Hematopoietic multipotent progenitor cell treated with erythropoietin and hydrocortisone succinate and interleukin-3 and kit ligand, for 6 days (in vitro differentiated cells): ENCODE measurements around the gene HOXA6.
A peak's percentile ranks its signal among the peaks of the same experiment; 100 is the strongest.

Source experiments
- DNase-seq: peaks from one replicate; pipeline ENCODE4 v3.0.0-alpha.2; 2015

Gene HOXA6

GRCh38 chr7:27137640-27138315 is 9.8 kb downstream of the HOXA6 start:
- DNase-seq = no peak

DNA sequence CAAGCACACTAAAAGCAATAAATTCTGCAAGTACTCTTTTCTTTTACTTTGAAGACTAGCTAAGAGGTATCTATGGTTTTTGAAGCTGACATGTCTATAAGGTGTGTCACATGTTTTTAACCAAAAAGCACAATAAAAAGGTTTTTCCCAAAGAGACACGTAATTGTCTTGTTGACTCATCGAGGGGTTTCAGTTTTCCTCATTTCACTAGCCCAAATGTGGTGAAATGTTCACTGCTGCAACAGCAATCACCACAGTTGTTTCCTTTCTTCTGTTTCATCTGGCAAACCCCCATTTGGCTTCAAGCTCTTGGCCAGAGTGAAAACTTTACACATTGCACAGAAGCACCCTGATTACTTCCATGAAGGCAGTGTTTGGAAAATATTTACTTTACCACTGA is 13.2 kb downstream of the HOXA6 start:
- DNase-seq = no peak

- DNase-seq = no peak
Observed at GRCh38 chr7:27133409-27134231, 14.0 kb downstream of the HOXA6 start.

DNA sequence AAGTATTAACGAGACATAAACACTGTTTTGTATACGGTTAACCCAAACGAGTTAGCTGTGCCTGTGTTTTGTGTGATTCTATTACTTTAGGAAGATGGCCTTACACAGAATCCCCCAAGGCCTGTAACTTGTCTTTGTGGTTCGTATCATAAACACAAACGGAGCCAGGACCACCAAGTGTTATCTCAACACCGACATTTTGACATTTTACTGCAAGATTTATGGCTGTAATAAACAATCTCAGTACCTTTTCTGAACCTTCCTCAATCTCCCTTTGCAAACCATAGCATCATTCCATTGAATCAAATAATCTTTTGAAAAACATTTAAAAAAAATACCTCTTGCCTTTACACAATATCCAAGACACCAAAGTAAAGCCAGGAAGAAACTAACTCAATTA is 14.6 kb downstream of the HOXA6 start:
- no peak for DNase-seq

- no peak for DNase-seq
Observed at GRCh38 chr7:27132214-27132613, 15.4 kb downstream of the HOXA6 start.

GRCh38 chr7:27131390-27131819 is 16.2 kb downstream of the HOXA6 start:
- no peak for DNase-seq

DNA sequence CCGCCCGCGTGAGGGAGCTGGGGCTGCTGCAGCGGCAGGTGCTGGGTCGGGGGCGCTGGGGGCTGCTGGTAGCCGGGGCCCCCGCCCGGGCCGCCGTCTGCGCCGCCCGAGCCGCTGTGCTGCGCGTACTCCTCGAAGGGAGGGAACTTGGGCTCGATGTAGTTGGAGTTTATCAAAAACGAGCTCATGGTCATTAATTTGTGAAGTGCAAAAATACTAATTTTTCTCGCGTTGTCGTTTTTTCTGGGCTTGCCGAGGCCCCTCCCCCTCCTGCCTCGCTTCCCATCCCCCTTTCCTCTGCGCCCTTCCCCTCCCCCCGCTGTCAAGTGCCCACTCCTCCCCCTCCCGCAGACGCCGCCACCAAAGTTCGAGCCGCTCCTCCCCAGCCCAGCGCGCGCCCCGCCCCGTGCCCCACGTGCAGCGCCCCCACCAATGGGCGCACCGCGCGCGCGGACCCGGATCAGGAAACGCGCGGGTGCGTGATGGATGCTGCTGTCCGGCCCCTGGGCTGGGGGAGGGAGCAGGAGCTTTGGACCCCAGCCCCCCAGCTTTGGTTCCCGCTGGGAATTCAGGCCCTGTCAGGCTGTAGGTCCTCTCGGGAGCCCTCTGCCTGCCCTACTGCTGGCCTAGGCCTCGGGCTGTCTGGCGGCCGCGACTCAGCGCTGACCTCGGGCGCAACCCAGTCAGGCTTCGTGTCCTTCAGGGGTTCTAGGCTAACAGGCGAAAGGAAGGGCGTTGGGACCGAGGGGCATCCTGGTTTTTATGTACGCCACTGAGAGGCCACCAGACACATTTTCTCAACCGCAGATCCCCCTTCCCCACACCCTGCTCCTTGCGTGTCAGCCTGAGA is 16.8 kb downstream of the HOXA6 start, which contains the start of gene HOXA4:
Gene HOXA4, minus strand, starts transcription at position 218 of the 850 bp plus-strand sequence. Its CDS starts 24 bp downstream, at position 194.
- DNase-seq = peak; percentile 91

DNA sequence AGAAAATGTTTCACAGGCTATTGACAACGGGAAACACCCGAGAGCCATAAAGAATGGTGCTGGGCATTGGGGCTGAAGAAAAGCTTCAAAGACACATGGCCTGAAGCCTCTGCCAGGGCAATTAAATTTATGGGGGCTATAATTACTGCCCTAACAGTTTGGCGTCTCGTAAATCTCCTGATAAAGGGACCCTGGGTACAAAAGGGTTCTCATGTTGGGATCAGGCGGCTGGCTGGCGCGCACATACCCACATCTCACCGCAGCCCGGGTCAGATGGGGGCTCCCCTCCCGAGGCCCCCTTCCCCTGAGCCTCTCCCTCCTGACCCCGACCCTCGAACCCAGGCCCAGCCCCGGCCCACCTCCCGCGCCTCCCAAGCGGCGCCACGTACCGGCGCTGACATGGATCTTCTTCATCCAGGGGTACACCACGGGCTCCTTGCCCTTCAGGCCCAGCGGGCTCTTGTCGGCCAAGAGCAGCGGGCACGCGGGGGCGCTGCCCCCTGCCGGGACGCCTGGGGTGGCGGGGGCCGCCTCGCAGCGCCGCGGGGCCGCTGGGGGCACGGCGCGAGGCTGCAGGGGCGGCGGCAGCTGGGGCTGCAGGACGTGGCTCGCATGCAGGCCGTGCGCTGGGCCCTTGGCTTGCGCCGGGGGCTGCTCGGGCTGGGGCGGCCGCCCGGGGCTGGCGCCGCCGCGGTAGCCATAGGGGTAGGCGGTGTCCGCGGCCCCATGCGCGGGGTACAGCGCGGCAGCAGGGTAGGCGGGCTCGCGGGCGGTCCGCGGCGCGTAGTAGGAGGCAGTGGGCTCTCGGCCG is 17.6 kb downstream of the HOXA6 start:
- peak; percentile 22 for DNase-seq

- DNase-seq = no peak
Observed at GRCh38 chr7:27128776-27129728, 18.5 kb downstream of the HOXA6 start.

- DNase-seq = no peak
Observed at GRCh38 chr7:27128034-27128433, 19.5 kb downstream of the HOXA6 start.

DNA sequence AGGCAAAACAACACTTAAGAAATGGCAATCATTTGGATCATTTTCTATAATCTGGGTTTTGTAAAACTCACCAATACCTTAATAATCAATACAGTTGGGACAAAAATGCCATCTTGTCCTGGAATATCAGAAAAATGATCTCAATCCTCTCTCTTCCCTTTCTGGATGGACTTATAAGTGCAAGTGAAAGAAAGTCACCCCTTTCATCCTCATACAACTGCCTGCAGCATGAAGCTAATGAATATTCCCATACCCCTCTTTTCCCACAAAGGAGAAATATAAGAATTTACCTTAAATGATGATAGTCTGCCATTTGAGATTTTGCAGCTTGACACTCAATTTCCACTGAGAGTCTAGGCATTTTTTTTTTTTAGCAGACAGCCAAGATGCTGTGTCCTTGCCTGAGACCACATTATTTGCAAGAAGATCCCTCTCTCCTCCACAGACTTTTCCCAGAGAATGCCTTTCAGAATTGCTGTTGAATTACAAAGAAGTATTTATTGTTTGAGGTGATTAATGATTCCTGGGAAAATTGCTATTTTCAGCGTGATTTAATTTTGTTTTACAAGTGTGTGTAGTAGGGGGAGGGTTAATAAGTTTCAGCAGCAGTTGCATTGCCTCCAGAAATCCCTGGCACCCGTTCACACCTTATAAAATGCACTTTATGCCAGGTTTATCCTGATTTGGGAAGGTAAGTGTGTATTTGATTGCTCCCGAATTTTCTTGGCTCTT is 20.8 kb downstream of the HOXA6 start:
- no peak for DNase-seq

- no peak for DNase-seq
Observed at GRCh38 chr7:27125986-27126394, 21.6 kb downstream of the HOXA6 start.

DNA sequence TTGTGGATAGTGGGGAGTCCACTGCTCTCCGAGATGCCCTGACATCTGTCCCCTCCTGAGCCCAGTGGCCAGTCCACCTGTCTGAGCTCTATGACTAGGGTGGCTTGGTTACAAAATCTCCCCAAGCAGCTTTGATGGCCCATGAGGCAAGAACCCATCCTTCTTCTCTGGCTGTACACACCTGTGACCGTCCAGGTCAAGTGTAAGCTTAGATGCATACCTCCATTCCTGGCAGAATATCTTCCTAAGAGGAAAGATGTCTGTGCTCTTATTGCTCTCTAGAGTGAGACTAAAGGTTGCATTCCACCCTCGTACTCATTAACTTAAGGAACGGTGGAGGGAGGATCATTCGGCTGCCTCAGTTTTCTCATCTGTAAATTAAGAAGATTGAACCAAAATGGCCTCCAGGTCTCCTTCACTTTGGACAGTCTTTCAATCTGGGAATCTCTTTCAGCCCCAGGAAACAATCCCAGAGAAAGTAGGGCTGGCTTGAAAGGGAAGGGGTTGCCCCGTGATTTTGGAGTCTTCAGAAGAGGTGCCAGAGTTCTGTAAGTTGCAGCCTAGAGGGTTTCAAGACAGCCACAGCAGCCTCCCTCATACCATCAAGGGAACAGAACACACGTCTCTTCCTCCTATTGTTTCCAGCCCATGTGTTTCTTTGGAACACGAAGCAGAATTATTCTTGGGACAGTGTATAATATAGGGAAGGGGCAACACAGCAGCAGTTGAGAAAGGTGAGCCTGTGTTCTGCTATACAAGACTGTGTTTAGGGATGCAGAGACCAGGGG is 22.5 kb downstream of the HOXA6 start:
- DNase-seq = no peak

DNA sequence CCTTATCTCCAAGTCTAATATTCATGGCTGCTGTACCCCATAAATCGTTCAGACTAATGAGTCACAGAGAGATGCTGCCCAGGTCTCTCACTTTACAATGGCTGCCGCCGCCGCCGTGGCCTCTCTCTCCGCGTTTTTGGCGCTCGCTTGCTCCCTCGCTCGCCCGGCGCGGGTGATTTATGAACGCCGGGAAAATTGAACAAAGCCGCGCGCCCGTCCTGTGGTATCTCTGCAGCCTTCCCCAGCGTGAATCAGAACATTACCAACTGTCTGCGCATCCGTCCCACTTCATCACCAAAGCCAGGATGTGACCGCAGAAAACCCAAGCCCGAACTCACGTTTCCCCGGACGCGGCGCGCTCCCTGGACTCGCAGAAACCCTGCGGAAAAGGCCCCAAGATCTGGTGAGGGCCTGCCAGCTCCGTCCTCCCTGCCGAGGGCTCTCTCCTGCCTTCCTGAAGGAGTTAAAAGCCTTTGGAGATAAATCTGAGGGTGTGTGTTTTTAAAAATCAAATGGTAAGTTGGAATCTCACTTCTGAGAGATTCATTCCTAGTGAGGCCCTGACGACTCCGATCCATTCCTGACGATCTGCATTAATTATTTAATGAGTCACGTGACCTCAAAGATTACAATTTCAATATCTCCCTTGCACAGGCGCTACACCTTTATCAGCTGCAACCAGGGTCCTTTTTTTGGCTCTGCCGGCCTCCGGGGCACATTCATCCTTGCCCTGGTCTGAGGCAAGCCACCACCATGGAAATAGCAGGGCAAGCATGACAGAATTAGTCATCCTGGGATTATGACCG is 23.3 kb downstream of the HOXA6 start:
- no peak for DNase-seq

DNA sequence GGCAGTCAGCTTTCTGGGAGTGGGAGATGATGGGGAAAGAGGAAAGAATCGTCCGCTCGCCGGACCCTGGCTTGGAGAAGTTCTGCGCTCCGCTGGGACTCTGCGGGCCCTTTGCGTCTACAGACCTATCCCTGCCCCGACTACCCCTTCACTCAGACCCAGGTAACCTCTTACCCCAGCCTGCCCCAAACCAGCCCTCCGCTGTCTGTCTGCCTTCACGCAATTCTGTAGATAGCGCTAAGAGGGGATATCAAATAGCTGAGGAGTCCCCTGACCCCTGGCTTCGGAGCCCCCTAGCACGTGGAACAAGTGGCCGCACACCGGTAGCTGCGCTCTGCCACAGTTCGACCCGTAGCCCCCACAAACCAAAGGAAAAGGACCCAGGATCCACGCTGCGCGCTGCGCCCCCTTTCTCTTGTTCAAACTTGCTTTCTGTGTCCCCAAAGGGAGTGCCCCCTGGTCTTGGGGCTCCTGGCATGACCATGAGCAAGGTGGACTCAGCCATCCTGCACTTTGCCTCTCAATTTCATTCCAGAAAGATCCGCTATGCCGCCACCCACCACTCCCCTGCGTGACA is 24.0 kb downstream of the HOXA6 start:
- no peak for DNase-seq

GRCh38 chr7:27123007-27123476 is 24.5 kb downstream of the HOXA6 start:
- DNase-seq = no peak

DNA sequence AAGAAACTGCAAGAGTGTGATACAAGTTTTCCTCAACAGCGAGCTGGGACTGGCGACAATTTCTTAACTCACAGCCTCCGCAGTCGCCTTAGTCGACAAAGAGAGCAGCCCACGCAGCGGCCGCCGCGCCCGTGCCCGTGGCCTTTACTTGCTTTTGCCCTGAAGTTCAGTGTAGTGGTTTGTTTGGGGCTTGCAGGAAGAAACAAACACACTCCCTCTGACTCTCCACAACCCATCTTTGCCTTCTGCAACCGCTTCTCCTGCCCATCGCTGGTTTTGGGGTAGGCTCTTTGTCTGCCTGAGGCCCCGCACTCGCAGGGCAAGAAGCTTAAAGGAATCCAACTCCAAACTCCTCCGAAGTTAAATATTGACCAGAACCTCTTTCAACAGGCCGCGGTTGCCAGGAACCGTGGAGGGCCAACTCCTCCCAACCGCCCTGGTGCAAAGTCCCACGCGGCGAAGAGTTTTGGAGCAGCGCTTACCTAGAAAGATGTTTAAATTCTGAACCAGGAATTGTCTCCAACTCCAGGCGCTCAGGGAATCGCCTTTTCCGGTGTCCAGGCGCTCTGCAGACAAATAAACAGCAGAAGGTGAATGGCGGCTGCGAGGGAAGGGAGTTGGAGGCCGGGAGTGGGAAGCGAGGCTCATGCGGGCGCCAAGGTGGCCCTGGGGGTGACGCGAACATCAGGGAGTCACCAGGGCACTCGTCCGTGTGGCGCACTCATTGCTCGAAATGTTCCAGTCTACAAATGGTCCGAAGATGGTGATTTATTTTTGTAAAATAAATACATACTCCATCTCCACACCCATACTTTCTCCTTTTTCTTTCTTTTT is 25.3 kb downstream of the HOXA6 start:
- no peak for DNase-seq
